ENCODE results near the gene SPTLC2.

GRCh38 chr14:77616454-77617229, at the start of gene SPTLC2:
- TF ChIP-seq CTCF (IDR thresholded peaks at IDR 0.05) (no peak), POLR2A (IDR thresholded peaks at IDR 0.05) (peak; percentile 85 to 91)
